ENCODE results near the gene ALX3.
"Not testable (repeated sequence)": the region's sequence is repeated elsewhere in the genome, so short reads cannot be mapped to it uniquely, and the experiment has no call there.

ALX3 gene

DNA sequence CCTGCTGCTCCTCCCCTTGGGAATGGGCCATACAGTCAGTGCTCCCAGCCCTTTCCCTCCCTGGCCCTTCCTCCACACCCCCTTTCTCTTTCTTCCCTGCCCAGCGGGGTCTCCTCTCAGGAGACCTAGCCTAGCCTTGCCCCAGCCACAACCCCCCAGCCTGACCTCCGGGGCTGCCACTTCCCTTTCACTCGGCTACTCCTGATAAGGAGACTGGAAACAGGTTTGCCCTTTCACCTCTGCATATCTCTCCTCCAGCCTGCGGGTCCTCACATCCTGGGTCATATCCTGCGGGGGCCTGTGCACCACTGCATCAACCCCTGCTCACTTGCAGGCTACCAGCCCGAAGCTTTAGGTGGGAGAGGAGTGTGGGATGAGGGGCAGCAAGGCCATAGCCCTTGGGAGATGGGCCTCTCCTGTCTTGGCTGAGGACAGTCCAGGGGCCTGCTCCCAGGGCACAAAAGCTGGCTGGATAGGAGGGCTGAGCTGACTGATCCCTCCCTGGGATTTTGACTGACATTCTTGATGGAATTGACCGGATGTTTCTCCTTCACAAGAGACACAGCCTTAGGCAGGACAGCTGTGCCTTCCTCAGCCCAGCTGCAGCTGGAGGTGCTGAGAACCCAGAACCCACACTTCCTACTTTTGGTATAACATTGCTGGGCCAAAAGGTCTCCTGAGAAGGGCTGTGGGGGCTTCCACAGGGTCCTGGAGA lies 19.2 kb upstream of the ALX3 start:
- DNase-seq (ENCODE audit: low read depth), result no peak

DNA sequence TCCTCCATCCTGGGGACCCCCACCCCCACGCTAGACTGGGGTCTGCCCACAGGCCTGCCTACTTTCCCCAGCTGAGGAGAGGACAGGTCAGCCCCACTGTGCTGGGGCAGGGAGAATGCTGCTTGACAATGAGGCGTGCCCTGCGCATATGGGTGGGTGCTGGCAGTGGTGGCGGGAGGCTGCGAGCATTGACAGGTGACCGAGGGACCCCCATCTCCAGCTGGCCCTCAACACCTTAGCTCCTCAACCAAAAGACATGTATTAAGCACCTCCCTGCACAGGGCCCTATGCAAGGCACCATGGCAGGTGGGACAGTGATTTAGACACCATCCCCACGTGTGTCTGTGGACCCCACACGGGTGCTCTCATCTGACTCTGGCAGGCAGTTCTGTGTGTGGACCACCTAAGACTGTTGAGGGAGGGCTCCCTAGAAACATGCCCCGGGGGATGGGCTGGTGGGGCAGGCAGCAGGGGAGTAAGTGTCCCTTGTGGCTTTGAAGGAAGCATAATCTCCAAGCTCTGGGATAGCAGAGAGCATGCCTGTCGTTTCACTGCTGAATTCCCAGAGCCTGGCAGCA lies 18.4 kb upstream of the ALX3 start:
- DNase-seq (ENCODE audit: low read depth), result no peak

DNA sequence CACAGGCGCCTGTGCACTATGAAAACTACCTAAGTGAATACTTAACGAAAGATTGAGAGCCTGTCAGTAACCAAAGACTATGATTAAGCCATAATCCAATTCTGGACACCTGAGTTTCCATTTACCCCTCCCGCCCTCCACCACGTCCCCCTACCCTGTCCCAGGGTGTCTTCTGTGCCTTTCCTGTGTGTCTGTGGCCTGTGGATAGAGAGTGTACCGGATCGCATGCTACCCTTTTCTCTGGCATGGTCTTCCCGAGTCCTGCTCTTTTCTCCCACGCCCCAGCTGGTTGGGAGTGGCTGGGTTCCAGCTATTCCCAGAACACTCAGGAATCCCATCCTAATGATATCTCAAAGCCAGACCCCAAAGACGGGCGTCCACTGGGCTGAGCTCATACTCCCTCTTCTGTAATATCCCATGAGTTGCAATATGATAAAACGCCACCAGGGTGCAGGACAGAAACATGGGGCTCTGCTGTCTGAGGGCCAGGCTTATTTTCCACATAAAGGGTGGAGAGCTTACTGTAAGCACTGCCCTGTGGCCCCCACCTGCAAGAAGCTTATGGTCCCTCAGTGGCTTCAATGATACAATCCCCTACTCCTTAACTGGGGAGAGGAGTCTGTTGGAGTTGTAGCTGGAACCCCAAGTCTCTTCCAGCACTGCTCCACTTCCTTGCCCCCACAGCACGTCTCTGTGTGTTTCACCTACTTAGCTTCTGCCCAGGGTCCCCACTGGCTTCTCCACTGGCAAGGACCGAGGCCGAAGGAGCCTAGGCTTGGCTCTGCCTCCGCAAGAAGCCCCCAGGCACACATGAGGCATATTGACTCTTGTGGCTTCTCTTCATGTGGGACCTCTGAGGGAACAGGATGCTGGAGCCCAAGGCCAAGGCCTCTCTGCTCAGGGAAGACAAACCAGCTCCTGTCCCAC lies 17.6 kb upstream of the ALX3 start:
- DNase-seq (ENCODE audit: low read depth), result peak; percentile 15

DNA sequence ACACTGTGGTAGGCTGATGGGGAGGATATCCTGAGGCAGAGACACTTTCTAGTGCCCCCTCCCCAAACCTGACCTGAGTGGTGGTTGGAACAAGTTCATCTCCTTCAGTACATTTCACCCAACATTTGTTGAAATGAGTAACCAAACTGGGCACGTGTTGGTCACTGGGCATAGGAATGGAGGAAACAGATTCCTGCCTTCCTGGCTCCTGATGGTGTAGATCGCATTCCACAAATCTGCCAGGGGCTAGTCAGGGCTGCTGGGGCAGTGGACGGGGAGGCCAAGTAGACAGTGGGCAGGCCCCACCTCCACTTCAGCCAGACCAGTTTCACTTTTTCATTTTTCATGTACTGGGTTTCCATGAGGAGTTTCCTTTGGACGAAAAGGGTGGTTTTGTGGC lies 16.5 kb upstream of the ALX3 start:
- no peak for DNase-seq (ENCODE audit: low read depth)

DNA sequence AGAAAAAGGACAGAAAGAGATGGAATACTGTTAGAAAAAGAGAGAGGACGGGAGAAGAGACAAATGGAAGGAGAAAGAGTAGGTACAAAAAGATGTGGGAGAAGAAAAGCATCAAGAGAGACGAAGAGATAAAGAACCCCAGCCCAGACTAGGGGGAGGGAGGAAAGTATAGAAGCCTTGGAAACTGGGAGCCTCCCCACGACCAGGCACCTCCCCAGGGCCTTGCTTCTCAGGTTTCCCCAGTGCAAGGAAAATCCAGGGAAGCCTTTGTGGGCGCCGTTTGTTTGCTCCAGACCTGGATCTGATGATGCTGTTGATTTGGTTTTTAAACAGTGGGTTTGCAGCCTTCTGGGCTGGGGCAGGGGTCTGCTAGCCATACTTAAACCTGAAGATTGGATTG lies 15.2 kb upstream of the ALX3 start:
- no peak for DNase-seq (ENCODE audit: low read depth)

DNA sequence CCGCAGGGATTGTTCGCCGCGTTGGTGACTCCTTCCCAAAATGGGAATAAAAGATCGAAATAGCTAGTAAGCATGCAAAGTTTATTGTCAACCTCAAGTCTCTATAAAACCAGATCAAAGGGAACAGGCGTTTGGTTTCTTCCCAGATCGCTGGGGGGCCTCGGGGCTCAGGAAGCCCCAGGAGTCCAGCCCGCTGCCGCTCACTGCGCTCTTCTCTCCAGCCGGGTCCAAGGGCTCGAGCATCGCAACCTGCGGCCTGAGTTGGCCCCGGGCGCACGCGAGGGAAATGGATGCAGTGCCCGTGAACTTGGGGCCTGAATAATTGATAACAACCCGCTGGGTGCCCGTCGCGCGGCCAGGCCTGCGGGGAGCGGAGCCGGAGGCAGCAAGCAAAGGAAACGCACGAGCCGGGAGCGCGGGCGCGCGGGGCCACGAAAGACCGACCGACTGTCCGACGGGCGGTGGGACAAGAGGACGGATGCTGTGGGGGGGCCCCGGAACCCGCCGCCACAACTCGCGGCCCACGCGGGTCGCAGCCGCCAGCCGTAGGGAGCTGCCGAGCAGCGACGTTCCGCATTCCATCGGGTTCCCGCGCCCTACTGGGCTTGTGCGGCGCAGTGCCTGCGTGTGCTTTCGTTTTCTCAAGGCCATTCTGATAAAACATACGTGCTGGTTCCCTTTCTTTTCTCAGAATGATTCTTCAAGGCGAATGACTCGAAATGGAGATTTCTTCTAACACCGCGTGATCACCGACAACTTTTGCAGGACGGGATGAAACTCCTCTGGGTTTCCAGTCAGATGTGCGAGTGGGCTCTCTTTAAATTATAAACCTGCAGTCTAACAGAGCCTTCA lies 14.0 kb upstream of the ALX3 start:
- no peak for DNase-seq (ENCODE audit: low read depth)

DNA sequence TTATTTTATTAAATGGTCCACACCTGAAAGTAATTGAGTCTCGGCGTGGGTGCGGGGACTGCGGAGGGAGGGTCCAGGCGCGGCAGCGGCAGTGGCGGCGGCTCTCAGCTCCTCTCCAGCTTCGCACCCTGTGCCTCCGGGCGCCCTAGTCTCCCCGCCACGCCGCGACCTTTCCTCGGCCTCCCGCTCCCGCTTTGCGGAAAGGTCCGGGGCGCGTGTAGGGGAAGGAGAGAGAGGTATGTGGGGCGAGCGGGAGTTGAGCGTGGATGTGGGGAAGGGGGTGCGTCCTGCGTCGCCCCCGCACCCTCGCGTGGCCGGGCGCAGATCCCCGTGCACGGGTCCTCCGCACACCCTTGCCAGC lies 13.4 kb upstream of the ALX3 start:
- no peak for DNase-seq (ENCODE audit: low read depth)

DNA sequence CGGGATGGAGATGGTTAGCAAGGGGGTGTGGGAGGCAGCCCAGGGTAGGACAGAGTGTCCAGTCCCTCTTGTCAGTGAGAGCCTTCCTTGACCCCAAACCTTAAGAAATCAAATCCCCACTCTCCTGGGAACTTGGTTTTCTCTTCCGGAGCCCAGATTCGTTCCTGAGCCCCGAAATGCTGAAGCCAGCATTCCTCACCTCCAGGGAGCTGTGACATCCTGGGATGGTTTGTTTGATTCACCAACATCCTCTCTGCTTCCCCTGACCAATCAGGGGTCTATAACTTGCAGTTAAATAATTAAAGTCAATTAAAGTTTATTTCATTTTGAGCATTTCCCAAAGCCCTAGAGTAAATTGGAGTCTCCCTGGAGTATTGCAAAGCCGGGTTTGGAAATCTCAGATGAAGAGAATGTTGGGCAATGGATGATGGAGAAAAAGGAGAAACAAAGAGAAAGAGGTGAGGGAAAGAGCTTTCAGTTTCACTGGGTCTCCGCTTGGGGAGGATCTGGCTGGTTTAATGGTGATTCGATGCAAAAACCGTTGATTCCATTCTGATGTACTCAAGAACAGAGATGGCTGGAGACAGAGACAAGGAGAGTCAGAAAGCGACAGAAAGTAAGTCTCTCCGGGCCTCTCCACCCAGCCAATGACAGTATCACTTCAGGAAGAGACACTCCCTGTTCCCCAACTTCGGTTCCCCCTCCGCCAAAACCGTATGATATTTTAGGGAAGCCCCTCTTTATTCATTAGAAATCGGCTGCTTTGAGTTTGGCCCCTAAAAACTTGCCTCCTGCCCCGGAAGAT lies 12.8 kb upstream of the ALX3 start:
- DNase-seq (ENCODE audit: low read depth), result no peak

DNA sequence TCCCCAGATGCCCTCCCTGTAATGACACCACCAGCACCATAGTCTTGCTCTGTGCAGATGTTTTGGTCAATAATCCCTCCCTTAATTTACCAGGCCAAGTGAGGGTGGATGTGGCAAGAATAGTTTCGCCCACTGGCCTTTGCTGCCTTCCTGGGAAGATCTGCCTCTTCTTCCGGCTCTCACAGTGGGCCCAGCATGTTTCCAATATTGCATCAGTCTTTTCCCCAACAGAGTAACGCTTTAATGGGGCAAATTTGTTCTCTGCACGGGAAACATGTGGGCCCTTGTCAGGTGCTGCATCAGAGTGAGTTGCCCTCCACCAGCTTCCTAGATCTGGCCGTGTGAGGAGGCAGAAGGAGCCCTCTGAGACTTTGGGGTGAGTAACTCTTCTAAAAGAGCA lies 12.0 kb upstream of the ALX3 start:
- no peak for DNase-seq (ENCODE audit: low read depth)

DNA sequence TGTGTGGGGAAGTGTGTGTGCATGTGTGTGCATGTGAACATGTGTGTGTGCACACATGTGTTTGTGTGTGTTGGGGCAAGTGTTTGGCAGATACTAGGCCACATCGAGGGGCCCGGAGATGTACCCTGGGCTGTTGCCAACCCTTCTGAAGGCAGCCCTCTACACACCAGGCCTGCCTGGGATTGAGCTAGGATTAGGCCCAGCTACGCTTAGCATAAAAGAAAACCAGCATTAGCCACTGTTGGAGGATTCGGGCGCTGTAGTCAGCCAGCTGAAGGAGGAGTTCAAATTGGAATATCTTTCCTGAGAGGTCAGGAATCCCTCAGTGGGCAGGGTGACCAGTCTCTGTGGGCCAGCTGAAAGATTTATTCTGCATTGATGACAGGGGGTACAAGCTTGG lies 10.6 kb upstream of the ALX3 start:
- no peak for DNase-seq (ENCODE audit: low read depth)

DNA sequence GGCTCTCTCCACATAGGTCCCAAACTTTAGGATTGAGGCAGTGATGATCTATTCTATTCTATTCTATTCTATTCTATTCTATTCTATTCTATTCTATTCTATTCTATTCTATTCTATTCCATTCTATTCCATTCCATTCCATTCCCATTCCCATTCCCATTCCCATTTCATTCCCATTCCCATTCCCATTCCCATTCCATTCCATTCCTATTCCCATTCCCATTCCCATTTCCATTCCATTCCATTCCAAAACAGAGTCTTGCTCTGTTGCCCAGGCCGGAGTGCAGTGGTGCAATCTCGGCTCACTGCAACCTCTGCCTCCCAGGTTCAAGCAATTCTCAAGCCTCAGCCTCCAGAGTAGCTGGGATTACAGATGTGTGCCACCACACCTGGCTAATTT lies 9.5 kb upstream of the ALX3 start:
- DNase-seq (ENCODE audit: low read depth), result not testable (repeated sequence)

DNA sequence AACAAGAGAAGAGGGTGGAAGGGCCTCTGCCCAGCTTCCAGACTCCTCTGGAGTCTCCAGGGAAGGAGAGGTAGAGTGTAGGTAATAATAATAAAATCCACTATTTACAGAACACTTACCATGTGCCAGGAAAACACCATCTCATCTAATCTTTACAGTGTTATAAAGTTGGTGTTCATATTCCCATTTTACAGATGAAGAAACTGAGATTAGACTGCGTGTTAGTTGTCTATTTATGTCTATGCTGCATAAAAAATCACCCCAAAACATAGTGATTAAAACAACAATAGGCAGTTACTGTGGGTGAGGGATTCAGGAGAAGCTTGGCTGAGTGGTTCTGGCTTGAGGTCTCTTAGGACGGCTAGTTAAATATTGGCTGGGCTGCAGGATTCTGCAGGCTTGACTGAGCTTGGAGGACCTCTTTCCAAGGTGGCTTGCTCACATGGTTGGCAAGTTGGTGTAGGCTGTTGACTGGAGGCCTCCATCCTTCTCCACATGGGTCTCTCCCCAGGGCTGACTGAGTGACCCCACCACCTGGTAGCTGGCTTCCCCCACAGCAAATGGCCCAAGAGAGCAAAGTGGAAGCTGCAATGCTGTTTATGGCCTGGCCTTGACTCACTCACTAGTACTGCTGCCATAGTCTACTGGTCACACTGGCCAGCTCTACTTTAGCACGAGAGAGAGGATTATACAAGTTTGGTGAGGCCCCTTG lies 6.5 kb upstream of the ALX3 start:
- DNase-seq (ENCODE audit: low read depth), result no peak

DNA sequence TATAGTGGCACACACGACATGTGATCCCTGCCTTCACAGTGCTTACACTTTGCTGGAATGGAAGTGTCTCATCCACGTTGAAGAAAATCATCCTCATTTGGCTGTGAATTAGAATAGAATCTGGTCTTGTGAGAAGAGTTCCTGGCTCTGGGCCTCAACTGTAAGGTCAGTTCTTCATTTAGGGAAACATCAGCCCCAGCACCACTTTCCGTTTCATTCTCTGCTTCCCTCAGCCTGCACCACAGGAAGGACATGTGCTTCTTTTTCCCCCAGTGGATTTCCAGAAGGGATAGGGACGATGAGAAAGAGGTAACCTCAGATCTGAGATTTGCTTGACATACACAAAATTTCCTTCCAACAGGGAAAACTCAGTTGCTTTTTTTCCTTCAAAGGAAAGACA lies 3.7 kb upstream of the ALX3 start:
- DNase-seq (ENCODE audit: low read depth), result no peak

DNA sequence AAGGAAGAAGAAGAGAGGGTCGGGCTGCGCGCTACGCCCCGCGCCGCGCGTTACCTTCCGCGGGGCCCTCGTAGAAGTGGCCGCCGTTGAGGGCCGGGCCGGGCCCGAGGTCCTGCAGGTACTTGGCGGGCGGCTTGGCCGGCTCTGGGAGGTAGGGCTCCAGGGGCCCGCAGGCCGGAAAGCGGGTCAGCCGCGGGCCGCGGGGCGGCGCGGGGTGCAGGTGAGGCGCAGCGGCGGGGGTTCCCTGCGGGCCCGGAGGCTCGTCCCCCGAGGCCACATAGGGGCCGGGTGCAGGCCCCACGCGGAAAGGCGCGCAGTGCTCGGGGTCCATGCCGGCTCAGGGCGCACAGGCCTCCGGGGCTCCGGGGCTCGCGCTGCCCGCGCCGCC lies 196 bp downstream of the ALX3 start:
- no peak for DNase-seq (ENCODE audit: low read depth)

DNA sequence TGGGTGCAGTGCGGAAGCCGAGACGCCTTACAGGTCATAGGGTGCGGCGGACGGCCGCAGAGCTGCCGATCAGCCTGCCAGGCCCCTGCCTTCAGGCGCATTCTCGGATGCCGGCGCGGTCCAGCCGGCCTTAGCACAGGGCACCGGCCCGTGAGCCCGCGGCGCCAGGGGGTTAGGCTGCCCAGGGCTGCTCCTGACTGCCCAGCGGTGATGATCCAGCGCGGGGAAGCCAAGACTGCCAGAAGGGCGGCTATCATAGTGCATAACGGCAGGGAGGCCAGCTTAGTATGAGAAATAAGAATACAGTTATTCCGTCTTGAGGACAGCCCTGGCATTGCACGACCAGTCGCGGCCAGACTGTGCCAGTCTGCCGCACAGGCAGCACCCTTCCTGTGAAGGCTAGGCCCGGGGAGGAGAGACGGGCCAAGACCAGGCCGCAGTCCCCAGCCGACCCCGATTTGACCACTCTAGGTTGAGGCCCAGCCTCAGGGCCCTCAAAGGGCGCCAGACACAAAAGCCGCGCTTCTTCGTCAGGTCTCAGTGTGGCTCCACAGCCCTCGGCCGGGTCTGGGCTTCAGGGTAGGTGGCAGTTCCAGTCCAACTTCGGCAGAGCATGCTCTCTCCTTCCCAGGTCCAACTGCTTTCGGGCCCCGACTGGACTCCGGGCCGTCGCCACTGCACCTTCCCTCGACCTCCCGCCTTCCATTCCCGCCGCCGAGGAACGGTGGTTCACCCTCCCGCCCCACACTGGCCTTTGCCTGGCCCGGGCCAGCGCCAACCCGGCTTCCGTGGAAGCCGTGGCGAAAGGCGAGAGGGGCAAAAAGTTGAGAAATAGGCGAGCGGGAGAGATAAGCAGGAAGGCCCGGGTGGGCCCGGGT lies 829 bp downstream of the ALX3 start:
- no peak for DNase-seq (ENCODE audit: low read depth)

DNA sequence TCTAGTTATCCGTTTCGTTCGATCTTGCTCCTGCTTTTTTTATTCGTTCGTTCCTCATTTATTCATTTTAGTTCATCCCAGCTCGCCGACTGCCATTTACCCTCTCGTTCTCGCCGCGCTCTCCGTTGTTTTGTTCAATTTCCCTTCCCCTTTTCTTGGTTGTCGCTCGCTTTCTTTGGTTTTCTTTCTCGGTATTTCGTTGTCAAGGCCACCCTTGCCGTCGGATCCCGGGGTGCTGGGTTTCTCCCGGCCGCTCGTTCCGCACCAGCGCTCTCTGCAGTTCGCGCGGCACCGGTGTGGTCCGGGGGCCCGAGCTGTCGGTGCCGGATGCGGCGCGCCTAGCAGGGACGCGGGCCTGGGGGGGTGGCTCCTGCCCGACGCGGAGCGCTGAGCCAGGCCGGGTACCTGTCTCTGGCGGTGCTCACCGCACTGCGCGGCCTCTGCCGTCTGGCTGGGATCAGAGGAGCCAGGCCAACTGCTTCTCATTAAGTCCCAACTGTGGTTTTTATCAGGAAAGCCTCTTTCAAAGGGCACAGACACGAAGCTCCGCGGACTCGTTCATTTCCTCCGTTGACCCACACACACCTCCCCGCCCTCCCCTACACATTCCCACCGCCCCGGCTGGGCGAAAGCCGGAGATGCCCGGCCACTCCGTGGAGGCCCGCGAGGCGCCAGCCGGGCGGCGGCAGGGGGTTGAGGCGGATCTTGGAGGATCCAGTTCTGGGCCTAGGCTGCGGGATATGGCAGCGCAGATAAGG lies 1.6 kb downstream of the ALX3 start:
- DNase-seq (ENCODE audit: low read depth), result no peak

DNA sequence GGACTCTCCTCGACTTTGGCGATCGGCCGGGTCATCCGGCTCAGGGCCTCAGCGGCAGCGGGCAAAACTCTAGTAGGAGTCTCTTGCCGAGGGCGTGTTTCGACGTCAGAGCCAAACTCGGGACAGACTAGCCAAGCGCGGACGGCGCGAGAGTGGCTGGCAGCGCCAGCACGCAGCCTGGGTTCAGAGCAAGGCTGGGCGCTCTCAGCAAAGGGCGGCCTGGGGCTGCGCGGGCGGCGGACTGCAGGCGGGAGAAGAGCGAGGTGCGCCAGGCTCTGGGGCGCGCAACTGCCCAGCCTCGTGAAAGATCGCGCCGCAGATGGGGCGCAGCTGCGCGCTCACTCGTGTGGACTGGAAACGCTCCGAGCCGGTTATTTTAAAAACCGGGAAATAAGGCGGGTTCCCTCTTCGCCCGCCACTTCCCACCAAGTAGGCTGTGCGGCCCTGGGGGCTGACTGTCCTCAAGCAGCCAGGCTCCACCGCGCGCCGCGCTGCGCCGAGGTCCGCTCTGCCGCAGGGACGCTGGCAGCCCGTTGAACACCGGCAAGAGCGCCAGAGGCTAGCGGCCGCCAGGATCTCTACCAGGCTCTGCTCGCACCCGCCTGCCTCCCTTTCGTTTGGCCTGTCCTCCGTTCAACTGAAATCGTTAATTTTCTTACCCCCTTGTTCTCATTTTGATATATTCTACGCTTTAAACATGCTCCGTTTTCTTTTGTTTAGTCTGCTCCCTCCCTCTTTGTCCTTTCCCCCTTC lies 2.4 kb downstream of the ALX3 start:
- DNase-seq (ENCODE audit: low read depth), result no peak

DNA sequence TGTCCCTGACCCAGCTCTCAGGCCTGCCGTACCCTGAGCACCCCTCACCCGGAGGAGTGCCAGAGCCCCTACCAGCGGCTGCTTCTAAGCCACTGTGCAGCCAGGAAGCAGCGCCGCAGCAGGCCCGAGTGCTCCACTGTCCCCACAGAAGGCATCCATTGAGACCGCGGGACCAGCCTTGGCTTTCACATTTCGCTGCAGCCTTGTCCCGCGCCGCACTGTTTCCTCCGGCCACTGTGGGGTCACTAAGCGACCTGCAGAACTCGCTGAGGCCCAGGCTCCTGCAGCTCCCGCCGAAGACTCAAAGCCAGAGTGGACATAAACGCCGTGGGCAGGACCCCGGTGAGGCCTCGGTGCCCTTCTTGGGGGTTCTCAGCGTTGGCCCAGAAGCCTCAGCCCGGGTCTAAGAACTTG lies 3.0 kb downstream of the ALX3 start:
- DNase-seq (ENCODE audit: low read depth), result no peak
